SK-N-SH (cell line): ENCODE results near the gene LMO7.

Source experiments
- CTCF ChIP-seq: fragments of 200-600 bp; sonication (generic); IDR thresholded peaks from 2 replicates; pipeline ENCODE4 v1.6.1; 2017; ENCODE audit warnings: antibody characterized with exemption, mild to moderate bottlenecking, moderate library complexity
- EP300 ChIP-seq, 2 experiments: IDR thresholded peaks; 2 replicates each; pipeline versions ENCODE4 v1.4.0 to v1.6.1; 2012; ENCODE audit warnings: borderline replicate concordance in 1 of 2, low read depth in 1 of 2, low read length in 1 of 2
- FOXJ3 ChIP-seq: sonication (generic); formaldehyde crosslinking; IDR thresholded peaks from 2 replicates; pipeline ENCODE4 v1.5.1; 2020; ENCODE audit warnings: mild to moderate bottlenecking, missing genetic modification reagents
- GABPA ChIP-seq: IDR thresholded peaks from 2 replicates; pipeline ENCODE4 v1.4.0; 2012; ENCODE audit warnings: low read depth, mild to moderate bottlenecking
- POLR2AphosphoS5 ChIP-seq: IDR thresholded peaks from 2 replicates; pipeline ENCODE4 v1.6.1; 2012; ENCODE audit warnings: low read depth, low read length
- RAD21 ChIP-seq: IDR thresholded peaks from 2 replicates; pipeline ENCODE4 v1.6.1; 2012; ENCODE audit warnings: mild to moderate bottlenecking, low read length
- TAF1 ChIP-seq: IDR thresholded peaks from 2 replicates; pipeline ENCODE4 v1.6.1; 2012; ENCODE audit warnings: low read depth, mild to moderate bottlenecking, low read length, moderate library complexity, borderline replicate concordance
- TF ChIP-seq, protein P1 (sequence below): IDR thresholded peaks from 2 replicates; pipeline ENCODE4 v1.6.1; 2012; ENCODE audit warnings: mild to moderate bottlenecking, low read depth, low read length, moderate library complexity

GRCh38 chr13:75656425-75656989 is 20.4 kb downstream of the LMO7 start:
- TF ChIP-seq GABPA (no peak), EP300 (IDR thresholded peaks at IDR 0.05; ENCODE audit: borderline replicate concordance in 1 of 2, low read depth in 1 of 2, low read length in 1 of 2) (no peak), CTCF (no peak), FOXJ3 (CRISPR knock-in tag) (no peak), RAD21 (no peak), TAF1 (no peak), POLR2AphosphoS5 (no peak)
- TF ChIP-seq, protein P1, sequence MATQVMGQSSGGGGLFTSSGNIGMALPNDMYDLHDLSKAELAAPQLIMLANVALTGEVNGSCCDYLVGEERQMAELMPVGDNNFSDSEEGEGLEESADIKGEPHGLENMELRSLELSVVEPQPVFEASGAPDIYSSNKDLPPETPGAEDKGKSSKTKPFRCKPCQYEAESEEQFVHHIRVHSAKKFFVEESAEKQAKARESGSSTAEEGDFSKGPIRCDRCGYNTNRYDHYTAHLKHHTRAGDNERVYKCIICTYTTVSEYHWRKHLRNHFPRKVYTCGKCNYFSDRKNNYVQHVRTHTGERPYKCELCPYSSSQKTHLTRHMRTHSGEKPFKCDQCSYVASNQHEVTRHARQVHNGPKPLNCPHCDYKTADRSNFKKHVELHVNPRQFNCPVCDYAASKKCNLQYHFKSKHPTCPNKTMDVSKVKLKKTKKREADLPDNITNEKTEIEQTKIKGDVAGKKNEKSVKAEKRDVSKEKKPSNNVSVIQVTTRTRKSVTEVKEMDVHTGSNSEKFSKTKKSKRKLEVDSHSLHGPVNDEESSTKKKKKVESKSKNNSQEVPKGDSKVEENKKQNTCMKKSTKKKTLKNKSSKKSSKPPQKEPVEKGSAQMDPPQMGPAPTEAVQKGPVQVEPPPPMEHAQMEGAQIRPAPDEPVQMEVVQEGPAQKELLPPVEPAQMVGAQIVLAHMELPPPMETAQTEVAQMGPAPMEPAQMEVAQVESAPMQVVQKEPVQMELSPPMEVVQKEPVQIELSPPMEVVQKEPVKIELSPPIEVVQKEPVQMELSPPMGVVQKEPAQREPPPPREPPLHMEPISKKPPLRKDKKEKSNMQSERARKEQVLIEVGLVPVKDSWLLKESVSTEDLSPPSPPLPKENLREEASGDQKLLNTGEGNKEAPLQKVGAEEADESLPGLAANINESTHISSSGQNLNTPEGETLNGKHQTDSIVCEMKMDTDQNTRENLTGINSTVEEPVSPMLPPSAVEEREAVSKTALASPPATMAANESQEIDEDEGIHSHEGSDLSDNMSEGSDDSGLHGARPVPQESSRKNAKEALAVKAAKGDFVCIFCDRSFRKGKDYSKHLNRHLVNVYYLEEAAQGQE = no peak
